ENCODE data around the gene STAB2. TPM values are rescaled to one million over a fixed set of nuclear protein-coding genes. Genes with fewer than 3 reads are reported as not detected.
A peak's percentile ranks its signal among the peaks of the same experiment; 100 is the strongest.

The STAB2 gene
- total and polyA plus RNA-seq, 2 of the 4 experiments (the other 2 are of a cell fraction): not detected

DNA sequence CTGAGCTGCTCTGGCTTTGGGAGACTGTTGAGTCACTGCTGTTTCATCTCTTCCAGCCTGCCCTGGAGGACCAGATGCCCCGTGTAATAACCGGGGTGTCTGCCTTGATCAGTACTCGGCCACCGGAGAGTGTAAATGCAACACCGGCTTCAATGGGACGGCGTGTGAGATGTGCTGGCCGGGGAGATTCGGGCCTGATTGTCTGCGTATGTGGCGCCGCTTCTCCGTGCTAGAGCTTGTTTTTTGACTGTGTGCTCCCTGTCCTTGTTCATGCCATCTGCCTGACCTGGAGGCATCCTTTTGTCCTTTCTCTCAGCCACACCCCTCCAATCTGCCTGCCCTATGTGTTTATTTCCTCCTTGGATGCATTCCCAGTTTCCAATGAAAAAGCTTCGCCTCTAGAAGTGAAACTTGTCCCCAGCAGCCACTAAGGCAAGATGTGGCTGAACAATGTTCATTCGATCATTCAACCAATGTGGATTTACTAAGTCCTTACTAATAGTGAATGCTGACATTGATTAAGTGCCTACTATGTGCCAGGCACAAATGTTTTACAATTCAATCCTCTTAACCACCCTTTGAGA, 155.4 kb downstream of the STAB2 start:
- POLR2A ChIA-PET (ENCODE audit: unreplicated experiment): no interaction called here

More for the DNA sequence above, 155.4 kb downstream of the STAB2 start:
- no peak overlapping the region for H3K4me2 ChIP-seq (ENCODE audit: low read depth, low read length)
- H2AK5ac ChIP-seq (ENCODE audit: low read depth, low read length): no peak overlapping the region
- intact Hi-C loops (cut with micrococcal nuclease): no loop called here
- H3K9ac ChIP-seq (ENCODE audit: low read depth, low read length): no peak overlapping the region
- no peak overlapping the region for H2AFZ ChIP-seq (replicated peaks; ENCODE audit: low read length, poor library complexity)
- no peak overlapping the region for H4K91ac ChIP-seq (ENCODE audit: insufficient read depth, low read depth, low read length)
- dilution Hi-C loops (cut with HindIII; ENCODE audit: low sequenced_read_pairs, unreplicated experiment): no loop called here
- no peaks in the 10 kb centered on the region for H3K9me3 ChIP-seq (ENCODE audit: control insufficient read depth, insufficient read depth, low read length)
- in situ Hi-C loops (cut with MboI; ENCODE audit: low sequenced_read_pairs): no loop called here
- H3K23ac ChIP-seq (ENCODE audit: low read depth, low read length): no peak overlapping the region
- CTCF ChIA-PET: no interaction called here
- no peak overlapping the region for H3K56ac ChIP-seq (ENCODE audit: extremely low read depth, insufficient read depth, low read length)
- H3K9me1 ChIP-seq (ENCODE audit: insufficient read depth, low read length): no peaks in the 10 kb centered on the region
- H3K4me3 ChIP-seq (ENCODE audit: insufficient read depth, low read depth, low read length): no peak overlapping the region
- no peak overlapping the region for H3K4ac ChIP-seq (ENCODE audit: low read depth, low read length)
- no peak overlapping the region for H3K18ac ChIP-seq (ENCODE audit: low read depth, low read length)
- H4K20me1 ChIP-seq (ENCODE audit: insufficient read depth, low read length): no peaks in the 10 kb centered on the region
- H2BK15ac ChIP-seq (ENCODE audit: low read depth, low read length): no peak overlapping the region
- H2BK5ac ChIP-seq (ENCODE audit: low read depth, low read length, poor library complexity, severe bottlenecking): no peak overlapping the region
- no peaks in the 10 kb centered on the region for H3K4me1 ChIP-seq (ENCODE audit: control insufficient read depth, insufficient read depth, low read length)
- no peak overlapping the region for H4K8ac ChIP-seq (ENCODE audit: low read depth in 2 of 2, low read length in 2 of 2)
- TF ChIP-seq FOS (IDR thresholded peaks at IDR 0.05; ENCODE audit: low read depth, low read length): no peak
- no peak for TF ChIP-seq CEBPB (IDR thresholded peaks at IDR 0.05; ENCODE audit: low read depth, low read length)
- no peak for TF ChIP-seq RCOR1 (IDR thresholded peaks at IDR 0.05; ENCODE audit: insufficient replicate concordance, low read length)
- TF ChIP-seq RAD21 (IDR thresholded peaks at IDR 0.05; ENCODE audit: low read length): no peak
- TF ChIP-seq SMC3 (IDR thresholded peaks at IDR 0.05; ENCODE audit: low read depth, low read length): no peak
- TF ChIP-seq, protein P1, sequence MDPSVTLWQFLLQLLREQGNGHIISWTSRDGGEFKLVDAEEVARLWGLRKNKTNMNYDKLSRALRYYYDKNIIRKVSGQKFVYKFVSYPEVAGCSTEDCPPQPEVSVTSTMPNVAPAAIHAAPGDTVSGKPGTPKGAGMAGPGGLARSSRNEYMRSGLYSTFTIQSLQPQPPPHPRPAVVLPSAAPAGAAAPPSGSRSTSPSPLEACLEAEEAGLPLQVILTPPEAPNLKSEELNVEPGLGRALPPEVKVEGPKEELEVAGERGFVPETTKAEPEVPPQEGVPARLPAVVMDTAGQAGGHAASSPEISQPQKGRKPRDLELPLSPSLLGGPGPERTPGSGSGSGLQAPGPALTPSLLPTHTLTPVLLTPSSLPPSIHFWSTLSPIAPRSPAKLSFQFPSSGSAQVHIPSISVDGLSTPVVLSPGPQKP (IDR thresholded peaks at IDR 0.05; ENCODE audit: borderline replicate concordance, low read depth, low read length): no peak
- TF ChIP-seq, protein P2, sequence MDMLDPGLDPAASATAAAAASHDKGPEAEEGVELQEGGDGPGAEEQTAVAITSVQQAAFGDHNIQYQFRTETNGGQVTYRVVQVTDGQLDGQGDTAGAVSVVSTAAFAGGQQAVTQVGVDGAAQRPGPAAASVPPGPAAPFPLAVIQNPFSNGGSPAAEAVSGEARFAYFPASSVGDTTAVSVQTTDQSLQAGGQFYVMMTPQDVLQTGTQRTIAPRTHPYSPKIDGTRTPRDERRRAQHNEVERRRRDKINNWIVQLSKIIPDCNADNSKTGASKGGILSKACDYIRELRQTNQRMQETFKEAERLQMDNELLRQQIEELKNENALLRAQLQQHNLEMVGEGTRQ (IDR thresholded peaks at IDR 0.05; ENCODE audit: low read depth, low read length): no peak
- TF ChIP-seq CHD1 (IDR thresholded peaks at IDR 0.05; ENCODE audit: low read depth, low read length): no peak
- TF ChIP-seq POLR2A (IDR thresholded peaks at IDR 0.05; ENCODE audit: low read depth, low read length): no peak
- TF ChIP-seq RFX5 (IDR thresholded peaks at IDR 0.05; ENCODE audit: low read depth, low read length): no peak
- TF ChIP-seq, protein P3, sequence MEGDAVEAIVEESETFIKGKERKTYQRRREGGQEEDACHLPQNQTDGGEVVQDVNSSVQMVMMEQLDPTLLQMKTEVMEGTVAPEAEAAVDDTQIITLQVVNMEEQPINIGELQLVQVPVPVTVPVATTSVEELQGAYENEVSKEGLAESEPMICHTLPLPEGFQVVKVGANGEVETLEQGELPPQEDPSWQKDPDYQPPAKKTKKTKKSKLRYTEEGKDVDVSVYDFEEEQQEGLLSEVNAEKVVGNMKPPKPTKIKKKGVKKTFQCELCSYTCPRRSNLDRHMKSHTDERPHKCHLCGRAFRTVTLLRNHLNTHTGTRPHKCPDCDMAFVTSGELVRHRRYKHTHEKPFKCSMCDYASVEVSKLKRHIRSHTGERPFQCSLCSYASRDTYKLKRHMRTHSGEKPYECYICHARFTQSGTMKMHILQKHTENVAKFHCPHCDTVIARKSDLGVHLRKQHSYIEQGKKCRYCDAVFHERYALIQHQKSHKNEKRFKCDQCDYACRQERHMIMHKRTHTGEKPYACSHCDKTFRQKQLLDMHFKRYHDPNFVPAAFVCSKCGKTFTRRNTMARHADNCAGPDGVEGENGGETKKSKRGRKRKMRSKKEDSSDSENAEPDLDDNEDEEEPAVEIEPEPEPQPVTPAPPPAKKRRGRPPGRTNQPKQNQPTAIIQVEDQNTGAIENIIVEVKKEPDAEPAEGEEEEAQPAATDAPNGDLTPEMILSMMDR (conservative IDR thresholded peaks at IDR 0.05; ENCODE audit: low read depth, low read length): no peak
- TF ChIP-seq MXI1 (IDR thresholded peaks at IDR 0.05; ENCODE audit: borderline replicate concordance, low read depth, low read length): no peak
- TF ChIP-seq BHLHE40 (IDR thresholded peaks at IDR 0.05; ENCODE audit: low read depth, low read length): no peak
- no peak for TF ChIP-seq MAZ (IDR thresholded peaks at IDR 0.05; ENCODE audit: borderline replicate concordance, low read depth, low read length)
- TF ChIP-seq NFE2L2 (IDR thresholded peaks at IDR 0.05; ENCODE audit: low read depth, low read length): no peak
- TF ChIP-seq MAFK (IDR thresholded peaks at IDR 0.05; ENCODE audit: low read depth, low read length): no peak
- no peak overlapping the region for H3K27ac ChIP-seq (ENCODE audit: insufficient read depth, low read length)
- DNase-seq (no peak), ATAC-seq (ENCODE audit: low read depth) (peak; percentile 65)
- H3K79me1 ChIP-seq (ENCODE audit: low read depth in 1 of 2, low read length in 2 of 2): no peaks in the 10 kb centered on the region
- BruUV-seq (replicated peaks): no TSS peak
- no peak overlapping the region for H2BK120ac ChIP-seq (ENCODE audit: low read depth, low read length)
- H3K14ac ChIP-seq (replicated peaks; ENCODE audit: low read depth, low read length): no peak overlapping the region
- H2BK20ac ChIP-seq (ENCODE audit: low read depth, low read length): no peak overlapping the region
- H3K36me3 ChIP-seq (ENCODE audit: control insufficient read depth, insufficient read depth, low read length): no peaks in the 10 kb centered on the region
- H2AK9ac ChIP-seq (replicated peaks; ENCODE audit: low read depth, low read length, poor library complexity): no peak overlapping the region
- no peak overlapping the region for H4K5ac ChIP-seq (ENCODE audit: low read depth, low read length)
- WGBS, 2 experiments (ENCODE audit: extremely low coverage in 2 of 2, insufficient read length in 1 of 2): 84% methylated on average over 13 of the region's 15 CpGs; no CpG with 5 or more reads in 1 of the 2 experiments
- no peaks in the 10 kb centered on the region; the same call in 1 of the 2 replicates for H3K27me3 ChIP-seq (ENCODE audit: control insufficient read depth, insufficient read depth, low read length)
